Left cardiac atrium (tissue), 4 donors: ENCODE results near the gene CST9L. TPM values are rescaled to one million over a fixed set of nuclear protein-coding genes. Genes with fewer than 3 reads are reported as not detected.
"Not testable (repeated sequence)": the region's sequence is repeated elsewhere in the genome, so short reads cannot be mapped to it uniquely, and the experiment has no call there.

Source experiments
- ATAC-seq, 2 donors: fragments of 200-7000 bp; cut with Tn5 transposase; one replicate each; pipeline ENCODE4 v1.9.1; 2020; ENCODE audit warnings: mild to moderate bottlenecking in 2 of 2, moderate library complexity in 2 of 2
- DNase-seq: peaks from one replicate; pipeline ENCODE4 v3.0.0-alpha.2; 2020
- intact Hi-C, 2 donors: fragments of 100-400 bp; cut with DNase I; formaldehyde crosslinking; loops; one replicate each; pipeline versions ENCODE4 v1.14.1 to v1.15.1; 2022 to 2023
- total RNA-seq, 2 donors: library from RNA; stranded (reverse); fragmentation: NEBNext Ultra II Directional; extraction: Animal tissue kit (Norgen Biotek cat#: 25700); gene quantifications; one replicate each; pipeline ENCODE4 v1.2.1, GENCODE V29; 2021
- donor health status: DM: no; HTN: yes; CAD: no.
- donor health status: DM: no; HTN: yes; CAD: no; lungs with severe emphysema.
- donor health status: DM: yes; HTN: yes; CAD: no.
- donor health status: Dilated cardiomyopathy.

Gene CST9L
- total RNA-seq, 2 donors from 2014 or later: not detected

GRCh38 chr20:23588434-23589403, 20.4 kb upstream of the CST9L start:
- DNase-seq: no peak
- intact Hi-C loops: no loop called here
- ATAC-seq: no peak

- intact Hi-C loops: no loop called here
- DNase-seq (no peak), ATAC-seq (no peak)
These were observed 19.3 kb upstream of the CST9L start for GRCh38 chr20:23587631-23588030.

GRCh38 chr20:23586735-23587525, 18.6 kb upstream of the CST9L start:
- DNase-seq: no peak
- no peak for ATAC-seq
- intact Hi-C loops: no loop called here

GRCh38 chr20:23585808-23586734, 17.8 kb upstream of the CST9L start:
- no peak for DNase-seq

GRCh38 chr20:23585449-23585807, 17.1 kb upstream of the CST9L start:
- DNase-seq (no peak), ATAC-seq (no peak)
- intact Hi-C loops: no loop called here

More at GRCh38 chr20:23585808-23586734, 17.8 kb upstream of the CST9L start:
- ATAC-seq: no peak
- intact Hi-C loops: no loop called here

- ATAC-seq: no peak
- no peak for DNase-seq
- intact Hi-C loops: no loop called here
These were observed 16.3 kb upstream of the CST9L start for GRCh38 chr20:23584434-23585199.

GRCh38 chr20:23583526-23583925, 15.2 kb upstream of the CST9L start:
- DNase-seq (no peak), ATAC-seq (no peak)
- intact Hi-C loops: no loop called here

- intact Hi-C loops: no loop called here
- DNase-seq: no peak
- no peak for ATAC-seq
These were observed 14.0 kb upstream of the CST9L start for GRCh38 chr20:23582293-23582692.

- intact Hi-C loops, ATAC-seq, DNase-seq: not testable (repeated sequence)
These were observed 13.5 kb upstream of the CST9L start for GRCh38 chr20:23581833-23582232.

GRCh38 chr20:23574977-23575376, 6.7 kb upstream of the CST9L start:
- intact Hi-C loops: no loop called here
- no peak for ATAC-seq

GRCh38 chr20:23570178-23570760, 2.0 kb upstream of the CST9L start:
- no peak for ATAC-seq
- intact Hi-C loops: no loop called here
- no peak for DNase-seq

More at GRCh38 chr20:23574977-23575376, 6.7 kb upstream of the CST9L start:
- DNase-seq: no peak

GRCh38 chr20:23569570-23569969, 1.3 kb upstream of the CST9L start:
- no peak for ATAC-seq
- no peak for DNase-seq
- intact Hi-C loops: no loop called here

GRCh38 chr20:23568971-23569330, 667 bp upstream of the CST9L start:
- intact Hi-C loops: no loop called here
- DNase-seq: no peak
- no peak for ATAC-seq

- intact Hi-C loops: no loop called here
- ATAC-seq (no peak), DNase-seq (no peak)
These were observed 1.9 kb downstream of the CST9L start for GRCh38 chr20:23566199-23566932.

GRCh38 chr20:23565503-23566045, 2.7 kb downstream of the CST9L start:
- ATAC-seq (no peak), DNase-seq (no peak)
- intact Hi-C loops: no loop called here

GRCh38 chr20:23564927-23565326, 3.4 kb downstream of the CST9L start:
- no peak for ATAC-seq
- DNase-seq: no peak

GRCh38 chr20:23562721-23563342, 5.5 kb downstream of the CST9L start:
- no peak for ATAC-seq
- intact Hi-C loops: no loop called here
- DNase-seq: no peak

More at GRCh38 chr20:23564927-23565326, 3.4 kb downstream of the CST9L start:
- intact Hi-C loops: no loop called here
